Brain microvascular endothelial cell (primary cell): ENCODE data around the gene DLG2.

Source experiments
- DNase-seq: peaks from one replicate; pipeline ENCODE4 v3.0.0-alpha.2; 2020
- H3K27ac ChIP-seq: fragments of 250-450 bp; sonication (Bioruptor Pico); 2 replicates; pipeline ENCODE4 v1.5.1; 2020; ENCODE audit warnings: mild to moderate bottlenecking, moderate library complexity
- H3K27me3 ChIP-seq: fragments of 250-450 bp; sonication (Bioruptor Pico); replicated peaks from 2 replicates; pipeline ENCODE4 v1.5.1; 2020; ENCODE audit warnings: mild to moderate bottlenecking
- H3K36me3 ChIP-seq: fragments of 250-450 bp; sonication (Bioruptor Pico); replicated peaks from 2 replicates; pipeline ENCODE4 v1.5.1; 2020; ENCODE audit warnings: mild to moderate bottlenecking
- H3K4me3 ChIP-seq: 2 replicates; pipeline ENCODE4 v1.5.1; 2011; ENCODE audit warnings: low read depth, mild to moderate bottlenecking, control low read depth, low read length, moderate library complexity
- CTCF ChIP-seq: IDR thresholded peaks from 2 replicates; pipeline ENCODE4 v1.5.1; 2011; ENCODE audit warnings: low read depth, mild to moderate bottlenecking, moderate library complexity, low read length, control low read depth, inconsistent platforms; ENCODE audit errors: missing control alignments
- in situ Hi-C: cut with HindIII; loops from 2 replicates; pipeline ENCODE4 v1.10.0; 2017; ENCODE audit warnings: low sequenced_read_pairs, low pct_ligation_motif_present

DLG2 gene

GRCh38 chr11:83554876-83555275 lies 2072.3 kb downstream of the DLG2 start:
- no peaks in the 10 kb centered on the region for H3K36me3 ChIP-seq
- no peaks in the 10 kb centered on the region for H3K27me3 ChIP-seq
- no peak for TF ChIP-seq CTCF
- no peak overlapping the region for H3K27ac ChIP-seq
- in situ Hi-C loops: no loop called here
- DNase-seq: no peak
- no peak overlapping the region for H3K4me3 ChIP-seq

- no peaks in the 10 kb centered on the region for H3K27me3 ChIP-seq
- H3K4me3 ChIP-seq: no peak overlapping the region
- H3K27ac ChIP-seq: no peak overlapping the region
- TF ChIP-seq CTCF: no peak
- no peak for DNase-seq
- in situ Hi-C loops: no loop called here
- H3K36me3 ChIP-seq: no peaks in the 10 kb centered on the region
Observed at GRCh38 chr11:83549984-83550667, 2077.0 kb downstream of the DLG2 start.

GRCh38 chr11:83546368-83546767 lies 2080.8 kb downstream of the DLG2 start:
- H3K4me3 ChIP-seq: no peak overlapping the region
- in situ Hi-C loops: no loop called here
- no peak overlapping the region for H3K27ac ChIP-seq
- no peak for DNase-seq
- no peak for TF ChIP-seq CTCF
- H3K27me3 ChIP-seq: no peaks in the 10 kb centered on the region
- H3K36me3 ChIP-seq: no peaks in the 10 kb centered on the region

GRCh38 chr11:83545494-83546260 lies 2081.5 kb downstream of the DLG2 start:
- Histone ChIP-seq H3K4me3 (no peak overlapping the region), H3K36me3 (no peaks in the 10 kb centered on the region), H3K27me3 (no peaks in the 10 kb centered on the region), H3K27ac (no peak overlapping the region)
- in situ Hi-C loops: no loop called here
- DNase-seq: no peak
- TF ChIP-seq CTCF: no peak

GRCh38 chr11:83544846-83545245 lies 2082.3 kb downstream of the DLG2 start:
- H3K4me3 ChIP-seq: no peak overlapping the region
- no peak for DNase-seq
- in situ Hi-C loops: no loop called here
- no peak overlapping the region for H3K27ac ChIP-seq
- TF ChIP-seq CTCF: no peak
- H3K27me3 ChIP-seq: no peaks in the 10 kb centered on the region
- no peaks in the 10 kb centered on the region for H3K36me3 ChIP-seq
